ENCODE results near the gene GLP2R. TPM values are rescaled to one million over a fixed set of nuclear protein-coding genes. Genes with fewer than 3 reads are reported as not detected.

Gene GLP2R
- total RNA-seq, 1 experiment from 2014 or later = not detected

DNA sequence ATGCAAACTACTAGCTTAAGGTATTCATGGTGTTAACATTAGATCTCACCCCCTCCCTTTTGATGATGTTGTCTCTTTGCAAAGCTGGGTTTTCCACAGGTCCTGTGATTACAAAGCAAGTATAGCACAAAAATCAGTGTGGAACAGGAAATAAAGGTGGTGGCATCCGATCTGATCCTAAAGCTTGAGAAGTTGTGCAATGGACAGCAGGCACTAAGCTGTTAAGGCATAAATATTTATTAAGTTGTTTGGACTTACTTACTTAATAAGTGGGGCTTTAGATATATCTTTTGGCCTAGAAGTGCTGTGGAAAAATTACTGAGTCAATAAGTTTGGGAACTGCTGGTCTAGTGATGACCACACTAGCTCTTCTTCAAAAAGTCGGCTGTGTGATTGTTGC, 5.0 kb downstream of the GLP2R start:
- Mint-ChIP-seq H3K9me3 (peaks cover 8% of the 10 kb centered on the region), H3K27me3 (ENCODE audit: low read depth) (no peaks in the 10 kb centered on the region; the same call in 1 of the 2 replicates), H3K4me3 (no peak overlapping the region), H3K27ac (no peak overlapping the region), H3K36me3 (no peaks in the 10 kb centered on the region), H3K4me1 (peaks cover 3% of the 10 kb centered on the region)
- ChIA-PET CTCF (interaction anchor here (0.5 to 1.2 kb wide), 4 partner anchors 9 to 493 kb away, joined by 3 to 4 read pairs (median 3); no protein-coding TSS in a partner anchor), POLR2A (no interaction called here)
- TF ChIP-seq CREB1 (CRISPR knock-in tag; IDR thresholded peaks at IDR 0.05) (no peak), ZNF416 (CRISPR knock-in tag; IDR thresholded peaks at IDR 0.05) (no peak), NFYB (CRISPR knock-in tag; conservative IDR thresholded peaks at IDR 0.05; ENCODE audit: low read depth) (no peak)
- DNase-seq (ENCODE audit: low spot score) (no peak), ATAC-seq (no peak)

DNA sequence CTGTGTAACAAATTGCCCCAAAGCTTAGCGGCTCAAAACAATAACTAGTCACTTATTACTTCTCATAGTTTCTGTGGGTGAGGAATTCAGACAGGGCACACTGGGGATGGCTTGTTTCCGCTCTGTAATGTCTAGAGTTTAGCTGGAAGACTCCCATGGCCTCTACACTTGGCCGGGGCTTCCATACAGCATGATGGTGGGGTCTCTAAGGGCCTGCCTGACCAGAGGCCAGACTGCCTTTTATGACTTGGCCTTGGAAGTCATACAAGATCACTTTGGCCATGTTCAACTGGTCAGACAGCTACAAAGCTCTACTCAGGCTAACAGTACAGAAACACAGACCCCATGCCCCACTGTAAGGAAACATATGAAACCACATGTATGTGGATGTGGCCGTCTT, 8.2 kb downstream of the GLP2R start:
- DNase-seq (ENCODE audit: low spot score) (no peak), ATAC-seq (no peak)
- no peak overlapping the region for H3K27ac Mint-ChIP-seq
- H3K9me3 Mint-ChIP-seq = peaks cover 13% of the 10 kb centered on the region
- CTCF ChIA-PET = no interaction called here
- POLR2A ChIA-PET = no interaction called here
- H3K27me3 Mint-ChIP-seq (ENCODE audit: low read depth) = peaks cover 13% of the 10 kb centered on the region
- H3K36me3 Mint-ChIP-seq = no peaks in the 10 kb centered on the region
- H3K4me1 Mint-ChIP-seq = peaks cover 14% of the 10 kb centered on the region
- no peak overlapping the region for H3K4me3 Mint-ChIP-seq
- TF ChIP-seq ZNF263 (CRISPR knock-in tag; IDR thresholded peaks at IDR 0.05; ENCODE audit: low read depth) = no peak
- no peak for TF ChIP-seq GABPB1 (CRISPR knock-in tag; IDR thresholded peaks at IDR 0.05)
- TF ChIP-seq, protein P1, sequence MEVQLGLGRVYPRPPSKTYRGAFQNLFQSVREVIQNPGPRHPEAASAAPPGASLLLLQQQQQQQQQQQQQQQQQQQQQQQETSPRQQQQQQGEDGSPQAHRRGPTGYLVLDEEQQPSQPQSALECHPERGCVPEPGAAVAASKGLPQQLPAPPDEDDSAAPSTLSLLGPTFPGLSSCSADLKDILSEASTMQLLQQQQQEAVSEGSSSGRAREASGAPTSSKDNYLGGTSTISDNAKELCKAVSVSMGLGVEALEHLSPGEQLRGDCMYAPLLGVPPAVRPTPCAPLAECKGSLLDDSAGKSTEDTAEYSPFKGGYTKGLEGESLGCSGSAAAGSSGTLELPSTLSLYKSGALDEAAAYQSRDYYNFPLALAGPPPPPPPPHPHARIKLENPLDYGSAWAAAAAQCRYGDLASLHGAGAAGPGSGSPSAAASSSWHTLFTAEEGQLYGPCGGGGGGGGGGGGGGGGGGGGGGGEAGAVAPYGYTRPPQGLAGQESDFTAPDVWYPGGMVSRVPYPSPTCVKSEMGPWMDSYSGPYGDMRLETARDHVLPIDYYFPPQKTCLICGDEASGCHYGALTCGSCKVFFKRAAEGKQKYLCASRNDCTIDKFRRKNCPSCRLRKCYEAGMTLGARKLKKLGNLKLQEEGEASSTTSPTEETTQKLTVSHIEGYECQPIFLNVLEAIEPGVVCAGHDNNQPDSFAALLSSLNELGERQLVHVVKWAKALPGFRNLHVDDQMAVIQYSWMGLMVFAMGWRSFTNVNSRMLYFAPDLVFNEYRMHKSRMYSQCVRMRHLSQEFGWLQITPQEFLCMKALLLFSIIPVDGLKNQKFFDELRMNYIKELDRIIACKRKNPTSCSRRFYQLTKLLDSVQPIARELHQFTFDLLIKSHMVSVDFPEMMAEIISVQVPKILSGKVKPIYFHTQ (CRISPR knock-in tag; IDR thresholded peaks at IDR 0.05) = no peak
- no peak for TF ChIP-seq SMAD3 (CRISPR knock-in tag; IDR thresholded peaks at IDR 0.05; ENCODE audit: borderline replicate concordance)
- TF ChIP-seq, protein P2, sequence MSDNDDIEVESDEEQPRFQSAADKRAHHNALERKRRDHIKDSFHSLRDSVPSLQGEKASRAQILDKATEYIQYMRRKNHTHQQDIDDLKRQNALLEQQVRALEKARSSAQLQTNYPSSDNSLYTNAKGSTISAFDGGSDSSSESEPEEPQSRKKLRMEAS (CRISPR knock-in tag; IDR thresholded peaks at IDR 0.05) = no peak
- TF ChIP-seq, protein P3, sequence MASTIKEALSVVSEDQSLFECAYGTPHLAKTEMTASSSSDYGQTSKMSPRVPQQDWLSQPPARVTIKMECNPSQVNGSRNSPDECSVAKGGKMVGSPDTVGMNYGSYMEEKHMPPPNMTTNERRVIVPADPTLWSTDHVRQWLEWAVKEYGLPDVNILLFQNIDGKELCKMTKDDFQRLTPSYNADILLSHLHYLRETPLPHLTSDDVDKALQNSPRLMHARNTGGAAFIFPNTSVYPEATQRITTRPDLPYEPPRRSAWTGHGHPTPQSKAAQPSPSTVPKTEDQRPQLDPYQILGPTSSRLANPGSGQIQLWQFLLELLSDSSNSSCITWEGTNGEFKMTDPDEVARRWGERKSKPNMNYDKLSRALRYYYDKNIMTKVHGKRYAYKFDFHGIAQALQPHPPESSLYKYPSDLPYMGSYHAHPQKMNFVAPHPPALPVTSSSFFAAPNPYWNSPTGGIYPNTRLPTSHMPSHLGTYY (CRISPR knock-in tag; IDR thresholded peaks at IDR 0.05) = no peak
- TF ChIP-seq, protein P4, sequence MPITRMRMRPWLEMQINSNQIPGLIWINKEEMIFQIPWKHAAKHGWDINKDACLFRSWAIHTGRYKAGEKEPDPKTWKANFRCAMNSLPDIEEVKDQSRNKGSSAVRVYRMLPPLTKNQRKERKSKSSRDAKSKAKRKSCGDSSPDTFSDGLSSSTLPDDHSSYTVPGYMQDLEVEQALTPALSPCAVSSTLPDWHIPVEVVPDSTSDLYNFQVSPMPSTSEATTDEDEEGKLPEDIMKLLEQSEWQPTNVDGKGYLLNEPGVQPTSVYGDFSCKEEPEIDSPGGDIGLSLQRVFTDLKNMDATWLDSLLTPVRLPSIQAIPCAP (CRISPR knock-in tag; IDR thresholded peaks at IDR 0.05) = no peak
- TF ChIP-seq ESRRA (CRISPR knock-in tag; IDR thresholded peaks at IDR 0.05; ENCODE audit: borderline replicate concordance) = no peak
- TF ChIP-seq, protein P5, sequence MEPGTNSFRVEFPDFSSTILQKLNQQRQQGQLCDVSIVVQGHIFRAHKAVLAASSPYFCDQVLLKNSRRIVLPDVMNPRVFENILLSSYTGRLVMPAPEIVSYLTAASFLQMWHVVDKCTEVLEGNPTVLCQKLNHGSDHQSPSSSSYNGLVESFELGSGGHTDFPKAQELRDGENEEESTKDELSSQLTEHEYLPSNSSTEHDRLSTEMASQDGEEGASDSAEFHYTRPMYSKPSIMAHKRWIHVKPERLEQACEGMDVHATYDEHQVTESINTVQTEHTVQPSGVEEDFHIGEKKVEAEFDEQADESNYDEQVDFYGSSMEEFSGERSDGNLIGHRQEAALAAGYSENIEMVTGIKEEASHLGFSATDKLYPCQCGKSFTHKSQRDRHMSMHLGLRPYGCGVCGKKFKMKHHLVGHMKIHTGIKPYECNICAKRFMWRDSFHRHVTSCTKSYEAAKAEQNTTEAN (CRISPR knock-in tag; IDR thresholded peaks at IDR 0.05) = no peak
- TF ChIP-seq NR1H2 (CRISPR knock-in tag; IDR thresholded peaks at IDR 0.05) = no peak
- TF ChIP-seq TP53 (CRISPR knock-in tag; IDR thresholded peaks at IDR 0.05) = no peak
- TF ChIP-seq CREM (CRISPR knock-in tag; IDR thresholded peaks at IDR 0.05) = no peak
- no peak for TF ChIP-seq ZNF317 (CRISPR knock-in tag; IDR thresholded peaks at IDR 0.05; ENCODE audit: borderline replicate concordance, low read depth)
- TF ChIP-seq, protein P6, sequence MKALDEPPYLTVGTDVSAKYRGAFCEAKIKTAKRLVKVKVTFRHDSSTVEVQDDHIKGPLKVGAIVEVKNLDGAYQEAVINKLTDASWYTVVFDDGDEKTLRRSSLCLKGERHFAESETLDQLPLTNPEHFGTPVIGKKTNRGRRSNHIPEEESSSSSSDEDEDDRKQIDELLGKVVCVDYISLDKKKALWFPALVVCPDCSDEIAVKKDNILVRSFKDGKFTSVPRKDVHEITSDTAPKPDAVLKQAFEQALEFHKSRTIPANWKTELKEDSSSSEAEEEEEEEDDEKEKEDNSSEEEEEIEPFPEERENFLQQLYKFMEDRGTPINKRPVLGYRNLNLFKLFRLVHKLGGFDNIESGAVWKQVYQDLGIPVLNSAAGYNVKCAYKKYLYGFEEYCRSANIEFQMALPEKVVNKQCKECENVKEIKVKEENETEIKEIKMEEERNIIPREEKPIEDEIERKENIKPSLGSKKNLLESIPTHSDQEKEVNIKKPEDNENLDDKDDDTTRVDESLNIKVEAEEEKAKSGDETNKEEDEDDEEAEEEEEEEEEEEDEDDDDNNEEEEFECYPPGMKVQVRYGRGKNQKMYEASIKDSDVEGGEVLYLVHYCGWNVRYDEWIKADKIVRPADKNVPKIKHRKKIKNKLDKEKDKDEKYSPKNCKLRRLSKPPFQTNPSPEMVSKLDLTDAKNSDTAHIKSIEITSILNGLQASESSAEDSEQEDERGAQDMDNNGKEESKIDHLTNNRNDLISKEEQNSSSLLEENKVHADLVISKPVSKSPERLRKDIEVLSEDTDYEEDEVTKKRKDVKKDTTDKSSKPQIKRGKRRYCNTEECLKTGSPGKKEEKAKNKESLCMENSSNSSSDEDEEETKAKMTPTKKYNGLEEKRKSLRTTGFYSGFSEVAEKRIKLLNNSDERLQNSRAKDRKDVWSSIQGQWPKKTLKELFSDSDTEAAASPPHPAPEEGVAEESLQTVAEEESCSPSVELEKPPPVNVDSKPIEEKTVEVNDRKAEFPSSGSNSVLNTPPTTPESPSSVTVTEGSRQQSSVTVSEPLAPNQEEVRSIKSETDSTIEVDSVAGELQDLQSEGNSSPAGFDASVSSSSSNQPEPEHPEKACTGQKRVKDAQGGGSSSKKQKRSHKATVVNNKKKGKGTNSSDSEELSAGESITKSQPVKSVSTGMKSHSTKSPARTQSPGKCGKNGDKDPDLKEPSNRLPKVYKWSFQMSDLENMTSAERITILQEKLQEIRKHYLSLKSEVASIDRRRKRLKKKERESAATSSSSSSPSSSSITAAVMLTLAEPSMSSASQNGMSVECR (CRISPR knock-in tag; IDR thresholded peaks at IDR 0.05; ENCODE audit: borderline replicate concordance) = no peak
- TF ChIP-seq, protein P7, sequence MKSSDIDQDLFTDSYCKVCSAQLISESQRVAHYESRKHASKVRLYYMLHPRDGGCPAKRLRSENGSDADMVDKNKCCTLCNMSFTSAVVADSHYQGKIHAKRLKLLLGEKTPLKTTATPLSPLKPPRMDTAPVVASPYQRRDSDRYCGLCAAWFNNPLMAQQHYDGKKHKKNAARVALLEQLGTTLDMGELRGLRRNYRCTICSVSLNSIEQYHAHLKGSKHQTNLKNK (CRISPR knock-in tag; IDR thresholded peaks at IDR 0.05) = no peak
- TF ChIP-seq MXD4 (CRISPR knock-in tag; IDR thresholded peaks at IDR 0.05; ENCODE audit: borderline replicate concordance) = no peak
- TF ChIP-seq, protein P8, sequence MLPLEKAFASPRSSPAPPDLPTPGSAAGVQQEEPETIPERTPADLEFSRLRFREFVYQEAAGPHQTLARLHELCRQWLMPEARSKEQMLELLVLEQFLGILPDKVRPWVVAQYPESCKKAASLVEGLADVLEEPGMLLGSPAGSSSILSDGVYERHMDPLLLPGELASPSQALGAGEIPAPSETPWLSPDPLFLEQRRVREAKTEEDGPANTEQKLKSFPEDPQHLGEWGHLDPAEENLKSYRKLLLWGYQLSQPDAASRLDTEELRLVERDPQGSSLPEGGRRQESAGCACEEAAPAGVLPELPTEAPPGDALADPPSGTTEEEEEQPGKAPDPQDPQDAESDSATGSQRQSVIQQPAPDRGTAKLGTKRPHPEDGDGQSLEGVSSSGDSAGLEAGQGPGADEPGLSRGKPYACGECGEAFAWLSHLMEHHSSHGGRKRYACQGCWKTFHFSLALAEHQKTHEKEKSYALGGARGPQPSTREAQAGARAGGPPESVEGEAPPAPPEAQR (CRISPR knock-in tag; IDR thresholded peaks at IDR 0.05) = no peak
- TF ChIP-seq SOX15 (CRISPR knock-in tag; IDR thresholded peaks at IDR 0.05) = no peak
- TF ChIP-seq KAT7 (CRISPR knock-in tag; IDR thresholded peaks at IDR 0.05; ENCODE audit: borderline replicate concordance) = no peak
